Gastrocnemius medialis (tissue), 4 donors: ENCODE results near the gene ZP3.
"Not testable (repeated sequence)": the region's sequence is repeated elsewhere in the genome, so short reads cannot be mapped to it uniquely, and the experiment has no call there.

Source experiments
- POLR2A ChIP-seq, 2 donors: fragments of 450-650 bp; IDR thresholded peaks; one replicate each; pipeline ENCODE4 v1.6.1; 2017; ENCODE audit warnings: antibody characterized with exemption in 2 of 2, mild to moderate bottlenecking in 2 of 2, moderate library complexity in 2 of 2
- TF ChIP-seq, protein P1 (sequence below), 5 experiments: fragments of 450-650 bp in 3 of 5; fragments of 200-600 bp in 2 of 5; sonication (generic) in 2 of 5; IDR thresholded peaks in 4 of 5; conservative IDR thresholded peaks in 1 of 5; 1 replicate in 4 of 5; 2 replicates in 1 of 5; pipeline ENCODE4 v1.5.1; 2016 to 2019; ENCODE audit warnings: antibody characterized with exemption in 5 of 5, mild to moderate bottlenecking in 3 of 5, moderate library complexity in 3 of 5

DNA sequence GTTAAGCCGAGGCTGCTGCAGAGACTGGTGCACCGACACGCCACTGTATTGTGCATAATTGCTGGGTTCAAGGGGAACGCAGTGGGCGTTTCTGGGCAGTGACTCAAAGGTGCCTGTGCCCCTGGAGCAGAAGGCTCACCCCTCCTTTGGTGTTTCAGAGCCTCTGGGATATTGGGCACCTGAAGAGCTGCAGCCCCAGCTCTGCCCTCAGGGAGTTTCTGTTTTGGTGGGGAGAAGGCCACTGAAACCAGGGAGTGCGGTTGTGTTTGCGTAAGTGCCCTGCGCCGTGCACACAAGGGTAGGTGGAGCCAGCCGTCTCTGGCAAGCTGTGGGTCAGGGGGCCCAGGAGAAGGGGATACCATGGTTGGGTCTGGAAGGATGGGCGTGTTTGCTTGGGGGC lies 51.5 kb downstream of the ZP3 start:
- TF ChIP-seq, protein P1, sequence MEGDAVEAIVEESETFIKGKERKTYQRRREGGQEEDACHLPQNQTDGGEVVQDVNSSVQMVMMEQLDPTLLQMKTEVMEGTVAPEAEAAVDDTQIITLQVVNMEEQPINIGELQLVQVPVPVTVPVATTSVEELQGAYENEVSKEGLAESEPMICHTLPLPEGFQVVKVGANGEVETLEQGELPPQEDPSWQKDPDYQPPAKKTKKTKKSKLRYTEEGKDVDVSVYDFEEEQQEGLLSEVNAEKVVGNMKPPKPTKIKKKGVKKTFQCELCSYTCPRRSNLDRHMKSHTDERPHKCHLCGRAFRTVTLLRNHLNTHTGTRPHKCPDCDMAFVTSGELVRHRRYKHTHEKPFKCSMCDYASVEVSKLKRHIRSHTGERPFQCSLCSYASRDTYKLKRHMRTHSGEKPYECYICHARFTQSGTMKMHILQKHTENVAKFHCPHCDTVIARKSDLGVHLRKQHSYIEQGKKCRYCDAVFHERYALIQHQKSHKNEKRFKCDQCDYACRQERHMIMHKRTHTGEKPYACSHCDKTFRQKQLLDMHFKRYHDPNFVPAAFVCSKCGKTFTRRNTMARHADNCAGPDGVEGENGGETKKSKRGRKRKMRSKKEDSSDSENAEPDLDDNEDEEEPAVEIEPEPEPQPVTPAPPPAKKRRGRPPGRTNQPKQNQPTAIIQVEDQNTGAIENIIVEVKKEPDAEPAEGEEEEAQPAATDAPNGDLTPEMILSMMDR (IDR thresholded peaks at IDR 0.05 in 4 of 5, conservative IDR thresholded peaks at IDR 0.05 in 1 of 5): not testable (repeated sequence)
- not testable (repeated sequence) for TF ChIP-seq POLR2A (IDR thresholded peaks at IDR 0.05)
